Testis (tissue), 2 donors: ENCODE measurements around the gene ZNF835.

Source experiments
- CTCF ChIP-seq, 3 experiments: fragments of 450-650 bp in 2 of 3; fragments of 200-600 bp in 1 of 3; sonication (generic) in 1 of 3; IDR thresholded peaks; one replicate each; pipeline ENCODE4 v1.5.1; 2016 to 2019; ENCODE audit warnings: antibody characterized with exemption in 3 of 3, mild to moderate bottlenecking in 2 of 3, moderate library complexity in 1 of 3
- POLR2A ChIP-seq: fragments of 450-650 bp; IDR thresholded peaks from one replicate; pipeline ENCODE4 v1.6.1; 2017; ENCODE audit warnings: antibody characterized with exemption, mild to moderate bottlenecking, moderate library complexity

- no peak for TF ChIP-seq POLR2A
- no peak for TF ChIP-seq CTCF (IDR thresholded peaks at IDR 0.05)
Measured at GRCh38 chr19:56670401-56670960, 1.1 kb downstream of the ZNF835 start.
